Neural cell (in vitro differentiated cells): Measurements from ENCODE around the gene AGO3. TPM values are rescaled to one million over a fixed set of nuclear protein-coding genes. Genes with fewer than 3 reads are reported as not detected.

Experiments
- H2AFZ ChIP-seq: fragments of 200-600, 300-800 bp; sonication (generic), shearing (Covaris generic); 2 replicates; pipeline ENCODE4 v1.6.0; 2014; ENCODE audit warnings: low read depth, mild to moderate bottlenecking, antibody characterized with exemption, low read length, moderate library complexity
- H3F3A ChIP-seq: fragments of 200-600 bp; shearing (Covaris generic); 2 replicates; pipeline ENCODE4 v1.6.1; 2016; ENCODE audit warnings: mild to moderate bottlenecking, moderate library complexity, mixed read lengths, antibody characterized with exemption, low read length; ENCODE audit not compliant: insufficient read depth, poor library complexity, severe bottlenecking
- H3K27ac ChIP-seq: fragments of 200-600, 300-800 bp; sonication (generic), shearing (Covaris generic); 2 replicates; pipeline ENCODE4 v1.5.1; 2014; ENCODE audit warnings: mild to moderate bottlenecking, low read length, moderate library complexity
- H3K27me3 ChIP-seq: fragments of 300-800, 200-600 bp; sonication (generic), shearing (Covaris generic); 2 replicates; pipeline ENCODE4 v1.6.0; 2014; ENCODE audit warnings: mild to moderate bottlenecking, low read depth, low read length, moderate library complexity; ENCODE audit not compliant: insufficient read depth
- H3K36me3 ChIP-seq: fragments of 300-800, 200-600 bp; sonication (generic), shearing (Covaris generic); 2 replicates; pipeline ENCODE4 v1.5.1; 2014; ENCODE audit warnings: mild to moderate bottlenecking, antibody characterized with exemption, low read length, moderate library complexity; ENCODE audit not compliant: insufficient read depth
- H3K4me2 ChIP-seq: fragments of 300-800, 200-600 bp; sonication (generic), shearing (Covaris generic); 2 replicates; pipeline ENCODE4 v1.6.0; 2014; ENCODE audit warnings: mild to moderate bottlenecking, low read length
- H3K4me3 ChIP-seq: fragments of 300-800, 200-600 bp; sonication (generic), shearing (Covaris generic); 2 replicates; pipeline ENCODE4 v1.5.1; 2014; ENCODE audit warnings: mild to moderate bottlenecking, low read length, moderate library complexity
- H3K79me2 ChIP-seq: fragments of 200-600 bp; shearing (Covaris generic); replicated peaks from 2 replicates; pipeline ENCODE4 v1.6.0; 2014; ENCODE audit warnings: mild to moderate bottlenecking, low read length, moderate library complexity; ENCODE audit not compliant: insufficient read depth
- H3K9ac ChIP-seq: fragments of 300-800, 200-600 bp; sonication (generic), shearing (Covaris generic); 2 replicates; pipeline ENCODE4 v1.6.1; 2016; ENCODE audit warnings: mild to moderate bottlenecking, low read length, mixed read lengths
- H3K9me2 ChIP-seq: fragments of 200-600 bp; shearing (Covaris generic); 2 replicates; pipeline ENCODE4 v1.6.1; 2016; ENCODE audit warnings: mild to moderate bottlenecking, low read length, mixed read lengths; ENCODE audit not compliant: insufficient read depth
- H3K9me3 ChIP-seq: fragments of 200-600, 300-800 bp; sonication (generic), shearing (Covaris generic); 2 replicates; pipeline ENCODE4 v1.6.1; 2016; ENCODE audit warnings: mild to moderate bottlenecking, mixed run types, low read length, moderate library complexity, mixed read lengths
- H4K20me1 ChIP-seq: fragments of 200-600 bp; shearing (Covaris generic); 2 replicates; pipeline ENCODE4 v1.6.1; 2016; ENCODE audit warnings: mild to moderate bottlenecking, mixed run types; ENCODE audit not compliant: insufficient read depth
- EP300 ChIP-seq: fragments of 450-650 bp; conservative IDR thresholded peaks from 2 replicates; pipeline ENCODE4 v1.6.1; 2014; ENCODE audit warnings: antibody characterized with exemption, mild to moderate bottlenecking, moderate library complexity; ENCODE audit not compliant: poor library complexity, severe bottlenecking
- EZH2 ChIP-seq: fragments of 200-600, 300-800 bp; shearing (Covaris generic), sonication (generic); IDR thresholded peaks from 2 replicates; pipeline ENCODE4 v1.6.1; 2014; ENCODE audit warnings: antibody characterized with exemption, low read length, borderline replicate concordance, mild to moderate bottlenecking; ENCODE audit not compliant: insufficient read depth, poor library complexity, severe bottlenecking
- MXI1 ChIP-seq: fragments of 450-650 bp; conservative IDR thresholded peaks from 2 replicates; pipeline ENCODE4 v1.6.1; 2014; ENCODE audit warnings: antibody characterized with exemption, mild to moderate bottlenecking; ENCODE audit not compliant: poor library complexity, severe bottlenecking
- POLR2AphosphoS5 ChIP-seq: IDR thresholded peaks from 2 replicates; pipeline ENCODE4 v1.6.1; 2012
- RAD21 ChIP-seq: fragments of 450-650 bp; conservative IDR thresholded peaks from 2 replicates; pipeline ENCODE4 v1.6.1; 2014; ENCODE audit warnings: antibody characterized with exemption, mild to moderate bottlenecking, moderate library complexity
- SMC3 ChIP-seq: fragments of 450-650 bp; conservative IDR thresholded peaks from 2 replicates; pipeline ENCODE4 v1.6.1; 2014; ENCODE audit warnings: antibody characterized with exemption, mild to moderate bottlenecking, moderate library complexity; ENCODE audit not compliant: poor library complexity
- TAF1 ChIP-seq: IDR thresholded peaks from 2 replicates; pipeline ENCODE4 v1.6.1; 2012; ENCODE audit warnings: low read depth
- polyA plus RNA-seq: library from polyadenylated mRNA; depleted of rRNA; stranded (reverse); fragments of >200 nt; gene quantifications from 2 replicates; pipeline ENCODE4 v1.2.3, GENCODE V29; 2014
- TF ChIP-seq, protein P1 (sequence below): IDR thresholded peaks from 2 replicates; pipeline ENCODE4 v1.6.1; 2012; ENCODE audit warnings: borderline replicate concordance
- TF ChIP-seq, protein P2 (sequence below): fragments of 450-650 bp; IDR thresholded peaks from 2 replicates; pipeline ENCODE4 v1.5.1; 2014; ENCODE audit warnings: antibody characterized with exemption, mild to moderate bottlenecking, moderate library complexity; ENCODE audit not compliant: poor library complexity, severe bottlenecking

Gene AGO3
- polyA plus RNA-seq, 1 donor from 2014 or later: 9.4 TPM

DNA sequence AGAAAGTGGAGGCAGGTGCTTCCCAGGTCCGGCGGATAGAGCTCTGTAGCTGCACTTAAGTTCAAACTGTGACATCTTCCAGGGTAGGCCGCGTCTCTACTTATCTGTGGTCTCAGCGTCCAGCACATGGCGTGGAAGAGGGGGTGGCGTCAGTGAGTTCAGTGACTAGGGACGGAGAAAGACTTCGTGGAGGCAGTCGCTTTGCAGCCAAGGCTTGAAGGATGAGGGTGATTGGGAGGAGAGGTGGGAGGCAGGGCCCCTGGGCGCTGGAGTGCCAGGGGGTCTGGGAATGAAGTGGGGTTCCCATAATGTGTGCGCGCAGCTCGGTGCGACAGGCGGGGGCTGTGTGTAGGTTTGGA, 48.3 kb upstream of the AGO3 start:
- Histone ChIP-seq H4K20me1 (no peaks in the 10 kb centered on the region), H3K9me2 (no peaks in the 10 kb centered on the region), H3K4me2 (no peak overlapping the region), H3K79me2 (peaks cover 41% of the 10 kb centered on the region), H3K36me3 (no peaks in the 10 kb centered on the region), H3K9ac (peak overlapping the region; percentile 96), H3K27ac (peak overlapping the region; percentile 58), H3K4me3 (peak overlapping the region; percentile 99), H3K27me3 (no peaks in the 10 kb centered on the region), H2AFZ (peak overlapping the region; percentile 56), H3F3A (no peaks in the 10 kb centered on the region), H3K9me3 (no peaks in the 10 kb centered on the region)
- no peak for TF ChIP-seq TAF1
- no peak for TF ChIP-seq MXI1
- TF ChIP-seq SMC3: no peak
- TF ChIP-seq, protein P1, sequence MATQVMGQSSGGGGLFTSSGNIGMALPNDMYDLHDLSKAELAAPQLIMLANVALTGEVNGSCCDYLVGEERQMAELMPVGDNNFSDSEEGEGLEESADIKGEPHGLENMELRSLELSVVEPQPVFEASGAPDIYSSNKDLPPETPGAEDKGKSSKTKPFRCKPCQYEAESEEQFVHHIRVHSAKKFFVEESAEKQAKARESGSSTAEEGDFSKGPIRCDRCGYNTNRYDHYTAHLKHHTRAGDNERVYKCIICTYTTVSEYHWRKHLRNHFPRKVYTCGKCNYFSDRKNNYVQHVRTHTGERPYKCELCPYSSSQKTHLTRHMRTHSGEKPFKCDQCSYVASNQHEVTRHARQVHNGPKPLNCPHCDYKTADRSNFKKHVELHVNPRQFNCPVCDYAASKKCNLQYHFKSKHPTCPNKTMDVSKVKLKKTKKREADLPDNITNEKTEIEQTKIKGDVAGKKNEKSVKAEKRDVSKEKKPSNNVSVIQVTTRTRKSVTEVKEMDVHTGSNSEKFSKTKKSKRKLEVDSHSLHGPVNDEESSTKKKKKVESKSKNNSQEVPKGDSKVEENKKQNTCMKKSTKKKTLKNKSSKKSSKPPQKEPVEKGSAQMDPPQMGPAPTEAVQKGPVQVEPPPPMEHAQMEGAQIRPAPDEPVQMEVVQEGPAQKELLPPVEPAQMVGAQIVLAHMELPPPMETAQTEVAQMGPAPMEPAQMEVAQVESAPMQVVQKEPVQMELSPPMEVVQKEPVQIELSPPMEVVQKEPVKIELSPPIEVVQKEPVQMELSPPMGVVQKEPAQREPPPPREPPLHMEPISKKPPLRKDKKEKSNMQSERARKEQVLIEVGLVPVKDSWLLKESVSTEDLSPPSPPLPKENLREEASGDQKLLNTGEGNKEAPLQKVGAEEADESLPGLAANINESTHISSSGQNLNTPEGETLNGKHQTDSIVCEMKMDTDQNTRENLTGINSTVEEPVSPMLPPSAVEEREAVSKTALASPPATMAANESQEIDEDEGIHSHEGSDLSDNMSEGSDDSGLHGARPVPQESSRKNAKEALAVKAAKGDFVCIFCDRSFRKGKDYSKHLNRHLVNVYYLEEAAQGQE: no peak
- no peak for TF ChIP-seq EP300
- no peak for TF ChIP-seq EZH2
- no peak for TF ChIP-seq POLR2AphosphoS5
- no peak for TF ChIP-seq RAD21
- TF ChIP-seq, protein P2, sequence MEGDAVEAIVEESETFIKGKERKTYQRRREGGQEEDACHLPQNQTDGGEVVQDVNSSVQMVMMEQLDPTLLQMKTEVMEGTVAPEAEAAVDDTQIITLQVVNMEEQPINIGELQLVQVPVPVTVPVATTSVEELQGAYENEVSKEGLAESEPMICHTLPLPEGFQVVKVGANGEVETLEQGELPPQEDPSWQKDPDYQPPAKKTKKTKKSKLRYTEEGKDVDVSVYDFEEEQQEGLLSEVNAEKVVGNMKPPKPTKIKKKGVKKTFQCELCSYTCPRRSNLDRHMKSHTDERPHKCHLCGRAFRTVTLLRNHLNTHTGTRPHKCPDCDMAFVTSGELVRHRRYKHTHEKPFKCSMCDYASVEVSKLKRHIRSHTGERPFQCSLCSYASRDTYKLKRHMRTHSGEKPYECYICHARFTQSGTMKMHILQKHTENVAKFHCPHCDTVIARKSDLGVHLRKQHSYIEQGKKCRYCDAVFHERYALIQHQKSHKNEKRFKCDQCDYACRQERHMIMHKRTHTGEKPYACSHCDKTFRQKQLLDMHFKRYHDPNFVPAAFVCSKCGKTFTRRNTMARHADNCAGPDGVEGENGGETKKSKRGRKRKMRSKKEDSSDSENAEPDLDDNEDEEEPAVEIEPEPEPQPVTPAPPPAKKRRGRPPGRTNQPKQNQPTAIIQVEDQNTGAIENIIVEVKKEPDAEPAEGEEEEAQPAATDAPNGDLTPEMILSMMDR: no peak

DNA sequence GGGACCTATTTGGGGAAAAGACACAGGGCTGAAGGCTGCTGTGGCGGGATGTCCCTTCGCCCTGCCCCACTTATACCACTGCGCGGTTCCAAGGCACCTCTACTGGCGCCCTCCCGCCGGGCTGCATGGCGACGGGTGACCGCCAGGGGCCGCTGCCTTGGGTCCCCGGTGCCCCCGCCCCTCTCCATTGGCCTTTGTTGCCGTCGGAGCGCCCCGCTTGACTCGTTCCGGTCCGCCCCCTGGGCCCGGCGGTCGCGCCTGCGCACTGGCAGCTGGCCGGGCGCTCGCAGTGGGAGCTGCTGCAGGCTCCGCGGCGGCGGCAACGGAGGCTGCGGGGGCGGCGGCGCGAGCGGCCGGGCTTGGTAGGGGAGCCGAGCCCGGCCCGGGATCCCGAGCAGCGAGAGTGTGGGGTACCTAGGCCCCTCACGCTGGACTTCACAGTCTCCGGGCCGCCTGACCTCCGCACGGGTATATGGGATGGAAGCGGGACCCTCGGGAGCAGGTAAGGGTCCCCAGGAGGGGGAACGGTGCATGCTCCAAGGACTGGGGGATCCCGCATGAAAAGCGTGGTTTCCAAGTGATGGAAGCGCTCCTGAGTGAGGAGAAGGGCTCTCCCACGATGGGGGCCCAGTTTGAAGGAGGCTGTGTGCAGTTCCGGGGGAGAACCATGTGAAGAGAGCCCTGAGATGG, 47.8 kb upstream of the AGO3 start, which contains the start of gene AGO1:
Gene AGO1 (plus strand): TSS at position 265 of the 690 bp plus-strand sequence. CDS start 213 bp downstream, at position 478.
- H3K79me2 ChIP-seq: peaks cover 44% of the 10 kb centered on the region
- no peak for TF ChIP-seq TAF1
- peak; percentile 65 for TF ChIP-seq SMC3
- TF ChIP-seq, protein P2: peak; percentile 99
- peak; percentile 52 for TF ChIP-seq RAD21
- TF ChIP-seq MXI1: peak; percentile 84
- TF ChIP-seq EP300: peak; percentile 49
- TF ChIP-seq POLR2AphosphoS5: peak; percentile 96
- TF ChIP-seq, protein P1: peak; percentile 81
- TF ChIP-seq EZH2: no peak
- H3K9me2 ChIP-seq: no peaks in the 10 kb centered on the region
- H4K20me1 ChIP-seq: no peaks in the 10 kb centered on the region
- H3F3A ChIP-seq: no peaks in the 10 kb centered on the region
- H3K9ac ChIP-seq: peak within 1 kb of the TSS; percentile 96
- H3K27me3 ChIP-seq: no peaks in the 10 kb centered on the region
- no peaks in the 10 kb centered on the region for H3K9me3 ChIP-seq
- peak within 1 kb of the TSS; percentile 99 for H3K4me3 ChIP-seq
- H3K27ac ChIP-seq: peak within 1 kb of the TSS; percentile 82
- H2AFZ ChIP-seq: peak within 1 kb of the TSS; percentile 77
- peak within 1 kb of the TSS; percentile 99 for H3K4me2 ChIP-seq
- H3K36me3 ChIP-seq: no peaks in the 10 kb centered on the region
